Dedifferentiated amniotic fluid mesenchymal stem cell (primary cell): ENCODE results near the gene ETNK1.
"Not testable (repeated sequence)": the region's sequence is repeated elsewhere in the genome, so short reads cannot be mapped to it uniquely, and the experiment has no call there.

ENCODE experiments used
- DNase-seq: peaks from one replicate; pipeline ENCODE4 v3.0.0-alpha.2; 2016; ENCODE audit errors: extremely low spot score

The ETNK1 gene

DNA sequence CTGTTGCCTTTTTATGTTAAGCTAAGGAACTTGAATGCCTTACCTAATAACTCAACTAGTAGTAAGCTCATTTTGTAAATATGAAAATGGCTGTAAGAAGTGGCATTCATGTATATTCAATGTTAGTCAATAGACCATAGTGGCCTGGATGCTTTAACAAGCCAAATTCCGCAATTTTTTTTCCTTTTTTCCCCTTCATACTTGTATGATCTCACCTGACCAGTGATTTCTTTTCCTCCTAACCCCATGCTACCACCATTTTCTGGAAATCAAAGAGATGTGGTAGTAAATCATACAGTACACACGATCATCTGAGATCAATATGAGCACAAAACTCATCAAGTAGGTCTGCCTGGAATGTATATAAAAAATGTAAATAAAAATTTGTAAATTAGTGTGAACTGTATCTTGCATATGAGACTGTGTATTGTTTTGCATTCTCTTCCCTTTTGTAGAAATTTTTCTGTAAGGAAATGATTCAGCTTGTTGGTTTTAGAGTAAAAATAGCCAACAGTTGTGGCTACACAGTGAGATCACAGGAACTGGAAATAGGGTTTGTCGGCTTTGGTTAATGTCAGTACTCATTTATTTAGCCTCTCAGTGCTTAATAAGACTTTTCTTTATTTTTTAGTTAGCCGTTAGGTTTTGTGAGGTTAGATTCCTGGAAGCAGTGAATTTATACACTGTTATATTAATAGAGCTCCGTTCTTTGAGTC, 62.5 kb downstream of the ETNK1 start:
- DNase-seq, result peak; percentile 62

DNA sequence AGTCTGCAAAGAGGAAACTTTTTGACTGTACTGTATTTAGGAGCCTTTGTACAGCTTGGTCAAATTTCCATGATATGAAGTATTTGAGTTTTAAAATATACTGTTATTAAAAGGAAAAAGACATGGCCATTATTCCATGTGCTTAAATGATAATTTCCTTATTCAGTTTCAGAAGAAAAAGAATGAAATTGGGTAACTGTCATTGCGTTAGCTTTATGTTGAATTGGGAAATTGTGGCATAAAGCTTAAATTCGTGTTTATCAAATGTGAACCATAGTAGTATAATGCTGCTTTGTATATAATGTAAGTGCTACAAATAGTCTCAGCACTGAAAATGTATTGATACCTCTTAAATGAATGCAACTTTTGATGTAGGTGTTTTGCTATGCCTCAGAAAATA, 64.9 kb downstream of the ETNK1 start:
- DNase-seq, result no peak

DNA sequence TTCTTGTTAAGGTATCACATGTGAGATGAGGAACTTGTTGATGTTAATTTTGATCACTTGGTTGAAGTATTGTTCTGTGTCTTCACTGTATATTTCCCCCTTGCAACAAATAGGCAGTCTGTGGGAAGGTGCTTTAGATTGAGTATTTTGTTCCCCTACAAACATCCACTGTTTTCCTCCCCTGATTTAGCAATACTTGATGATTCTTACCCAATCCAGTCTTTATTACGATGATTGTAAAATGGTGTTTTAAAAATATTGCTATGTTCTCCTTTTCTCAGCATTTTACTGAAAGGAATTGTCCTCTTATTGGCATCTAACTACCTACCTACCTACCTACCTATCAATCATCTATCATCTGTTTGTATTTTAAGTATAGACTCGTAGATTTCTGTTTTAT, 66.3 kb downstream of the ETNK1 start:
- no peak for DNase-seq

DNA sequence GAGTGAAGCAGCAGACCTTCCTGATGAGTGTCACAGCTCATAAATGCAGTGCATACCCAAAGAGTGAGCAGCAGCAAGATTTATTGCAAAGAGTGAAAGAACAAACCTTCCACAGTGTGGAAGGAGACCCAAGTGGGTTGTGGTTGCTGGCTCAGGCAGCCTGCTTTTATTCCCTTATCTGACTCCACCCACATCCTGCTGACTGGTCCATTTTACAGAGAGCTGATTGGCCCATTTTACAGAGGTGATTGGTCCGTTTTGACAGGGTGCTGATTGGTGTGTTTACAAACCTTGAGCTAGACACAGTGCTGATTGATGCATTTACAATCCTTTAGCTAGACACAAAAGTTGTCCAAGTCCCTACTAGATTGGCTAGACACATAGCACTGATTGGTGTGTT, 67.5 kb downstream of the ETNK1 start:
- DNase-seq, result not testable (repeated sequence)

DNA sequence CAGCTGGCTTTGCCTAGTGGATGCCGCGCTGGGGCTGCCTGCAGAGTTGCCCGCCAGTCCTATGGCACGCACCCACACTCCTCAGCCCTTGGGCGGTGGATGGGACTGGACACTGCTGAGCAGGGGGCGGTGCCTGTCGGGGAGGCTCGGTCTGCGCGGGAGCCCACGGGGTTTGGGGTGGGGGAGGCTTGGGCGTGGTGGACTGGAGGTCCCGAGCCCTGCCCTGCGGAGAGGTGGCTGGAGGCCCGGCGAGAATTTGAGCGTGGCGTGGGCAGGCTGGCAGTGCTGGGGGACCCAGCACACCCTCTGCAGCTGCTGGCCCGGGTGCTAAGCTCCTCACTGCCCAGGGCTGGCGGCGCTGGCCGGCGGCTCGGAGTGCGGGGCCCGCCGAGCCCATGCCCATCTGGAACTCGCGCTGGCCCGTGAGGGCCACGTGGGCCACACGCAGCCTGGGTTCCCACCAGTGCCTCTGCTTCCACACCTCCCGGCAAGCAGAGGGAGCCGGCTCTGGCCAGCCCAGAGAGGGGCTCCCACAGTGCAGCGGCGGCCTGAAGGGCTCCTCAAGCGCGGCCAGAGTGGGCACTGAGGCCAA, 68.1 kb downstream of the ETNK1 start:
- DNase-seq, result no peak

DNA sequence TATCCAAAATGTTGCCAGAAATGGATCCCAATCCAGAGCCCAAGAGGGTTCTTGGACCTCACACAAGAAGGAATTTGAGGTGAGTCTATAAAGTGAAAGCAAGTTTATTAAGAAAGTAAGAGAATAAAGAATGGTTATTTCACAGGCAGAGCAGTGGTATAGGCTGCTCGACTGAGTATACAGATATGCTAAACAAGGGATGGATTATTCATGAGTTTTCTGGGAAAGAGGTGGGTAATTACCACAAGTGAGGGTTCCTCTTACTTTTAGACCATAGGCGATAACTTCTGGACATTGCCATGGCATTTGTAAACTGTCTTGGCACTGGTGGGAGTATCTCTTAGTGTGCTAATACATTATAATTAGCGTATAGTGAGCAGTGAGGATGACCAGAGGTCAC, 73.6 kb downstream of the ETNK1 start:
- DNase-seq, result no peak

DNA sequence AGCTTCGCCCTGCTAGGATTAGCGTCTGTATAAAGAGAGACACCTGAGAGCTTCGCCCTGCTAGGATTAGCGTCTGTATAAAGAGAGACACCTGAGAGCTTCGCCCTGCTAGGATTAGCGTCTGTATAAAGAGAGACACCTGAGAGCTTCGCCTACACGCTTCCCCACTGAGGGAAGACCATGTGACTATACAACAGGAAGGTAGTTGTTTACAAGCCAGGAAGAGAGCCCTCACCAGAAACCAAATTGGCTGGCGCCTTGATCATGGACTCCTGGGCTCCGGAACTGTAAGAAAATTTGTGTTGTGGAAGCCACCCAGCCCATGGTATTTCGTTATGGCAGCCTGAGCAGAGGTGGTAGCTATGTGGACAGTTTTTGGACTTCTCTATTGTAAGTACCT, 74.7 kb downstream of the ETNK1 start:
- DNase-seq, result not testable (repeated sequence)

DNA sequence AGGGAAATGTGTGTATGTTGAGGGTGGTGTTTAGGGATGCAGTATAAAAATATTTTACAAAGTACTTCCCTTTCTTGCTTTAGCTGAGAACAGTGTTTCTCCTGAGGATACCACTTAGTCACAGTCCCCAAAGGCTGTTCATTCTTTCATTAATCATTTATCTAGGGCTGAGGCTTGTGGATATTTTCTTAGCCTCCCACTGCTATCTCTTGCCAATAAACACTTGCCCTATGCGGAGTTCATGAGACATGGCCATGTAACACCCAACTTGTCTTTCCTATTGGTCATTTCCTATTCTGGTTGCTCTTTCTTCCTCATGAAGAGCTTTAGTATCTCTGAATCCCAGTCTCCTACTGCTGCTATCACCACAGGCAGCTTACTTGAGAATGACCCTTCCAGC, 75.1 kb downstream of the ETNK1 start:
- DNase-seq, result no peak

DNA sequence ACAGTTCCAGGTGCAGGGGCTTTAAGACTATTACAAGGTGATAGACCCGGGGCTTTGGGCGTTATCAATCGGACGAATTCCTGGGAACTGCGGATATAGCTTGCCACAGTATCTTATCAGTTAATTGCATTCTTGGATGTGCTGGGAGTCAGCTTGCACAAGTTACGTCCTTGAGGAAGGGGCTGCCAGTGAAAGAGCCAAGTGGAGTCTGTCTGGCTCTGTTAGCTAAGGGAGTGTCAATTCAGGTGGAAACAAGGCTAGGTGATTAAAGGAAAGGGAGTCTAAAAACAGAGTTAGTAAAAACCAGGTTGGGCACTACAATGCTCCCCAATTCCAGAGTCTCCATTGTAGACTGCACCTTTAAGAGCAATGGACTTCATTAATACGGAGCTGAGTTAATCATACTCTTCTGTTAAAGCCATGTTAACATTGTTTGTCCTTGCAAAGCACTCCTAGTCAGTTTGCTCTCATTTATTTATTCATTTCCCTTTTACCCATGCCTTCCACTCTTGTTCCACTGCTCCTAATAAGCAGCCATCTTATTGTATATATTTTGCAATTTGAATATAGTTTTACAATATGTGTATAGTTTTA, 76.3 kb downstream of the ETNK1 start:
- not testable (repeated sequence) for DNase-seq

DNA sequence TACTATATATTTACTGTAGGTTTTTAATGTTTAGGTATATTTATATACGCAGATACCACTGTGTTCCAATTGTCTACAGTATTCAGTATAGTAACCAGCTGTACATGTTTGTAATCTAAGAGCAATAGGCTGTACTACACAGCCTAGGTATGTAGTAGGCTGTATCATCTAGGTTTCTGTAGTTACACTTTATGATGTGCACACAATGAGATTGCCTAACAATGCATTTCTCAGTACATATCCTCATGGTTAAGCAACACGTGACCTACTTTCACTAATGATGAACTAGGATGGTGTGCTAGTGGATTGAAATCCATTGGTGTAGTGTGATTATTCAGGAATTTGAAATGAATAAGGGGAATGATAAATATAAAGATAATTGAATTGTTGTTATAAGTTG, 77.7 kb downstream of the ETNK1 start:
- no peak for DNase-seq

DNA sequence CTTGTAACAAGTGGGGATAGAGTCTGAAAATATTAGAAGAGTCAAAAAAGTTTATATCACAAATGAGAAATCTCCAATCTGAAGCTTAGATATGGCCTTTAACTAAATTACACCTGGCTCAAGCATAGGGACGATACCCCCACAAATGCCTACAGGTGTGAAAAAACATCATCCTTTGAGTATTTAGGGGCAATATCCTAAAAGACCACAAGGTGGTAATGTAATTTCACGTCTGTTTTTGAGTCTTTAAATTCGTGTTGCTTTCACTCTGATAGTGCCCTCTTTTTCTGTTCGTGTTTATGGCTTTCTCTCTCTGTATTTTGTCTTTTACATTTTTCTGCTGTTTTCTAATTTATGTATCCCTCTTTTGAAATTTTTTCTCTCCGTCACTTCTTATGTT, 84.3 kb downstream of the ETNK1 start:
- DNase-seq, result no peak

DNA sequence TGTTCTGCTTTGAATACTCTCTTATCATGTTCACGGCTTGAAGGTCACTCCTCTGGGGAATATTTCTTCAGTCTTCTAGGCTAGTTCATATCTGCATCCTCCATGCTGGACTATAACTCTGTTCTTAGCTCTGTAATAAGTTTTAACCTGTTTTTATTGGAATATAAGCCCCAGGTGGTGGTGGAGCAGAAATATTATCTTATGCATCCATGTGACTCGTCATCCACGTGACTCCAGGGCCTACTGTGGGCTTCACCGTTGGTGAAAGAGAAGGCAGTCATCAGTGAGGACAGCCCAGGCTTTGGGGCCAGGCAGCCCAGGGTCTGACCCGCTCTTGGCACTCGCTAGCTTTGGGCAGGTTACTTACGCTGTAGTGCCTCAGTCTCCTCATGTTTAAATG, 87.1 kb downstream of the ETNK1 start:
- no peak for DNase-seq

DNA sequence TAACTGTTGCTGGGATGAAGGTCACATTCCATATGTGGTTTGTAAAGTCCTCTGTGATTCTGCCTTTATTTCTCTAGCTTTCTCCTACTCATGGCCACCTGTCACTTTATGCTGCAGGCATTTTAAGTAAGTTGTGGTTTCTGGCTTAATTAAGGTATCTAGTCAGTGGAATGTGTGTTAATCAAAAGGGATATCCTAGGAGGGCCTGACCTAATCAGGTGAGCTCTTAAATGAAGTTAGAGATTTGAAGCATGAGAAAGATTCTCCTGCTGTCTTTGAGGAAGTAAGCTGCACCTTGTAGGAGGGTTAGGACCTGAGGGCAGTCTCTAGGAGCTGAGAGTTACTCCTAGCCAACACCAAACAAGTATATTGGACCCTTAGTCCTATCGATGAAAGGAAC, 90.3 kb downstream of the ETNK1 start:
- DNase-seq, result no peak

DNA sequence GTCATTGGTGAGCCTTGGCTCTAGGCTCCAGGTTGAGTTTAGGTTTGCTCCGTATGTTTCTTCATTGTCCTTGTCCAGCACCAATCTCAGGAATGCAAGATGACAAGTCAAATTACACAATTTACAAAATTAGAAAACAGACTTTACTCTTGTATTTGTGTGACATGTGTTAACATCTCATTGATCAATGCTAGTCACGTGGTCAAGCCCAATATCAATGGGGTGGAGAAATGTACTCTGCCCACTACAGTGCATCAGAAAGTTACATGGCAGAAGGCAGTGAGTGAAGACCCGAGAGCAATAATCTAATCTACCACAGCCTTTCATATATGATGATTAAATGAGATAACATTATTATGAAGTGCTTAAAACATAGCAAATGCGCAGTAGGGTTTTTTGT, 94.8 kb downstream of the ETNK1 start:
- DNase-seq, result no peak

DNA sequence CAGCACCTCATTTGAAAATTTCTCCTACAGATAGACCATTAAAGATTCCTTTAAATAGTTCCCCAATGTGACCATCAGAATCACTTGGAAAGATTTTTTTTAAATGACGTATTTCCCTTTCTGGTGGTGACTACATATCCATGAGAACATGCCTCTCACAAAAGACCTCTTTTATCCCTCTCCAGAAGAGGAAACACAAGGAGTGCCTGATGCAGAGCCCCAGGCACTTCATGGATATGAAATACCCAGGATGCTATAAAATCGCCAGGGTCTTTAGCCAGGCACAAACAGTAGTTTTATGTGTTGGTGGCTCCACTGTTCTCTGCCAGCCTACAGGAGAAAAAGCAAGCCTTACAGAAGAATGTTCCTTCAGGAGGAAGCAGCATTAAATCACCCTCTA, 97.1 kb downstream of the ETNK1 start:
- no peak for DNase-seq

DNA sequence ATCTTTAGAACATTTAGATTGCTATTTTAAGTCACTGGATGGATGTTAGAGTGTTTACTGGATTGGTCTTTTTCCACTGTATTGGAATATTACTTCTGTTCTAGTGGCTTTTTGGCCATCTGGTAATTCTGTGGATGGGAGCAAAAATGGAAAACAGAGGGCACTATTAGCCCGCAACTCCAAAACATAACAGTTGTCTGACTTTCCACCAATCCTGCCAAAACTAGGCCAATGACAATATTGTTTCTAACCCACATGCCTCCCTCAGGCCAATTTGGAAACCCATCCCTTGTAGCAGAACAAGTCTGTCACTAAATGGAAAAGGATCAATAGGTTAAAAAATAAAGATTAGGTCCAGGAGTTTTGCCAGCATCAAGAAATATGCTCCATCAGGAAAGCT, 97.8 kb downstream of the ETNK1 start:
- DNase-seq, result no peak

DNA sequence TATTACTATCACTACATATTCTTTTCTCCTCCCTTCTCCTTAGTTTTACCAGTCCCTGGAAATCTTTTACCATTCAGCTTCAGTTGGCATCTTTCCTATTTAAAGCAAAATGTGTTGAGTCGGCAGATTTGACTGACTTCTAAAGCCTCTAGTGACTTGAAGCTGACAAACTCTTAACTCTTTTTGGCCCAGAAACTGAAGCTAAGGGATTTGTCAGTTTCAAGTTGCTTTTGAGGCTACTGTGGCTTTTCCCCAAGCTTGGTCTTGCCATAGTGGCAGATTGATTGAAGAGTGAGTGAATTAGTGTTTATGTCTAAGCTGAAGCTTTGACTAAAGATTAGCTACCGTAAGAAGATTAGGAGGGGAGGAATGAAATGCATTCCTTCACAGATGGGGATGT, 104.0 kb downstream of the ETNK1 start:
- no peak for DNase-seq

DNA sequence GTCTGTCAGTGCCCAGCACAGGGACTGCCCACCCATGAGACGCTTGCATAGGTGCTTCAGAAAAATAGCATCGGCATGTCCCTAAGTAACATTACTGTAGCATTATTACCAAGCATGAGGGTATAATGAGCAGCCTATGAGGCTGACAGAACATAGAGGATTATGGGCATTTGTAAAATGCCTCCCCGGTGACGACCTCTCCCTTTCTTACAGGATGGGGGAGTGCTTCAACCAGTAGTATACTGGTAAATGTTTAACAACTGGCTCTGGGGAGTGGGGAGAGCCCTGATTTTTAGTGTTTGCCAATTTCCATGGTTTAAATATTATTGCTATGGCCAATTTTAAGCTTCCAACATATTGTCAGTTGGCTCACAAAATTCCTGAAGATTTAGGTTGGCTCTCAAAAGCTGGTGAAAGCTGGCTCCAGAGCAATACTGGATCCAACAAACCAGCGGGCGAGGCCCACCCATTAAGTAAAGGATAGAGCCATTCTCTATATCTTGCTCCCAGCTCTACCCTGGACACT, 104.5 kb downstream of the ETNK1 start:
- no peak for DNase-seq

DNA sequence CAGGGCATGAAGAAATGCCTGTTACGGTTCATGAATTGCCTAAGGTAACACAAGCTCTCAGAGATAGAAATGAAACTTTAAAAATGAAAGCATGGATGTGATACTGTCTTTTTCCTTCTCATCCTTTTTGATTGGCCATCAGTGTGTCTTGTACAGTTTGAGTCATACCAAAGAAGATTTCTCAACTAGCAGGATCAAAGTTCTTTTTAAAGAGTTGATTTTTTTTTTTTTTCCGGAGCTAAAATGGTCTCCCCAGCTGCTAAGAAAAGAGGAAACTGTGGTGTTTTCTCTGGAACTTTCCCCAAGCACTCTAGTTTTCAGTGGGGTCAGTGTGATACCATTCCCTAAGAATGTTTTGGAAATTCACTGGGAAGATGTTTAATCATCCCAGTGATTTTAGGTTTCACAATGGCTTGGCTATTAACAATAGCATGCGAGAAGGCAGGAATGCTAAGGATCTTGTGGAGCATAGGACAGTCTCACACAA, 105.0 kb downstream of the ETNK1 start:
- DNase-seq, result no peak

DNA sequence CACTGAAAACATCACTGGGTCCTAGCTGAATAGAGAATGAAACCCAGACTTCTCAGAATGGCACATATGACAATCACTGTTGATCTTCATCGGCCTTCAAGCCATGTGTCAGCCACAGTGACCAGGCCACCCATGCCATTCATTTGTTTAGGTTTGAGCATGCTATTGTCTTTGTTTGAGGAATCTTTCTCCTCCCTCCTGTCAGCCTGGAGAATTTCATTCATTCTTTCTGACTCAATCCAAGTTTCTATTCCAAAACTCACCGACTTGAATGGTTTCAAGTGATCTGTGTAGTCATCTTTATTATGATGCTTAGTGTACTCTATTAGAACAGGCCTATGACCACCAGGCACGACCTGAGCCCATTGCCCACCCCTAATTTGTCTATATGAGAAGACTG, 106.3 kb downstream of the ETNK1 start:
- no peak for DNase-seq

DNA sequence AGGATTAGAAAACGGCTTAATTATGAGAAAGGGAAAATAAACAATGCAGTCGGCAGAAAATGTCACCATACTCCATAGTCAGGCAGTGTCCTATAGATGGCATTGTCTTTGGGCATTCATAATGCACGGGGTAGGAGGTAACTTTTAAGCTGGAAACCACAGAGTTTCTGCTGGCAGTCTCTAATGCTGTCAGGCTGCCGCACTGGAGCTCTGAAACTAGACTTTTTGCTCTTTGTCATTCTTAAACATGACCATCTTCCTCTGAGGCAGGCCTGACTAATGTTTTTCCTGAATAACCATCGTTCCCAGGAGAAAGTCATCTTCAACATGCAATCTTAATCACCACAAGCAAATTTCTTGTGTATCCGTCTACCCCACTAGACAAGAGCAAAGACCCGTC, 108.8 kb downstream of the ETNK1 start:
- no peak for DNase-seq

DNA sequence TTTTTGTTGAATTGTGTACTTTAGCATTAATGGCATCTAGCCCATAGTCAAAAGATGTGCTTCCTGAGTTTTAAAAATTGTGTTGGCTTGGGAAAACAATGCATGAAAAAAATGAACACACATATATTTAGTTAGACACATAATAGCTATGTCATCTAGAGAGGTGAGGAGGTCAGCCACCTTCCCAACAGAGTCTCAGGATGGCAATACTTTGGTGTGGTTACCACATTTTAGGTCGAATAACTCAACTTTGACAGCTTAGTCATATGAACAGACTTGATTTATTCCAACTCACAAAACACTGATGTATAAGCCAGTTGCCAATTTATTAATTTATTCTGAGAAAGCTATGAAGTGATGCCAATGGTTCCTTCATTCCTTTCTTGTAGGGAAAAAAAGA, 114.0 kb downstream of the ETNK1 start:
- DNase-seq, result no peak
